SKM-1 (cell line): ENCODE results near the gene CCDC34.
A peak's percentile ranks its signal among the peaks of the same experiment; 100 is the strongest.

Source experiments
- DNase-seq: peaks from one replicate; lab custom pipeline; 2025; ENCODE audit not compliant: unreplicated experiment; lab: John Stamatoyannopoulos, UW

CCDC34 gene

GRCh38 chr11:27362749-27363575 is at the start of gene CCDC34:
TSS of gene CCDC34 (minus strand) at chr11:27363215. CDS start at chr11:27363194, 21 bp downstream.
- peak; percentile 54 for DNase-seq

DNA sequence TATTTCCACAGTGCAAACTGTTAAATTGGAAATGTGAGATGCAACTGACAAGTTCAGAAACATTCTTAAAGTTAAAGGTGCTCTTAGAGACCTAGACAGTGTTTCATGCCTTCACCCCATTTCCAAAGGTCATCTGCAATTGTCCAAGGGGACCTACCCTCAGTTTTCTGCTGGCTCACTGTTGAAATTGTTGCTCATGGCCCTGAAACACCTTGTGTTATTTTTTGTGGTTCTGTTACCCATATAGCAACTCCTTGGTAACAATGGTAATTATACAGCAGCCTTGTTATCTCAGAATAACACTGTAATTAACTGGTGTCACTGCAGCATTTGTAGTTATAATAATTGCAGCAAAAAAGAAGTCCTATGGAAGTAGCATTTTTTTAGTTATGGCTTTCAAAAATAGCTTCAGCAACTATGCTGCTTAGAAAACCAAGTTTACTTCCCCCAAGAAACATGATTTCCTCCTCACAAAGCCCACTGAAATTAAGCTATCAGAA is 49.2 kb upstream of the CCDC34 start:
- DNase-seq: no peak

DNA sequence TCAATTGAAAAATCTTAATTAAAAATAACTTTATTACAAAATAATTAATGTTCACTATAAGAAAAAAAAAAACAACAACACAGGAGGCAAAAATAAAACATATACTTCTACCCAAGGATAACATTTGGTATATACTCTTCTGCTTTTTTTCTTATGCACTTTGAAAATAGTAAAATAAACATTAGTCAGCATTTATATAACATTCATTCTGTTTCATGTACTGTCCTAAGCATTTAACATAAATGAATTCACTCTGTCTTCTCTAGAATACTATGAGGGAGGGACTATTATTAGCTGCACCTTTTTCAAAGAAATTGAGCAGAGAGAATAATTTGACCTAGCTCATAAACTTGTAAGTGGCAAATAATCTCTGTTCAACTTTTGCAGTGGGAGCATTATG is 48.3 kb upstream of the CCDC34 start:
- no peak for DNase-seq

- no peak for DNase-seq
These were observed 47.3 kb upstream of the CCDC34 start for GRCh38 chr11:27410272-27410671.

DNA sequence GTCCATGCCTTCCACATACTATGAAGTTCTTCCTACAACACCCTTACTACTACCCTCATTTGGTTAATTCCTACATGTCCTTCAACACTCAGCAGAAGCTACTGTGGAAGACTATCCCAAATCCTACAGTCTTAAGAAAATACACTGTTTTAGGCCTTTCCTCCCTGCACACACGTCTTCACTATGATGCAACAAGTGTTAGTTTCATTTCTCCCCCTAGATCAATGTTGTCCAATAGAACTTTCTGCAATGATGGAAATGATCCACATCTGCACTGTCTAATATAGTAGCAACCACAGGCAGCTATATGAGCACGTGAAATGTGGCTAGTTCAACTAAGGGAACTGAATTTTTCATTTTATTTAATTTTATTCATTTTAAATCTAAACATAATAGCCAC is 46.7 kb upstream of the CCDC34 start:
- no peak for DNase-seq

GRCh38 chr11:27409049-27409448 is 46.0 kb upstream of the CCDC34 start:
- DNase-seq: no peak

GRCh38 chr11:27408246-27408800 is 45.3 kb upstream of the CCDC34 start:
- DNase-seq: no peak

DNA sequence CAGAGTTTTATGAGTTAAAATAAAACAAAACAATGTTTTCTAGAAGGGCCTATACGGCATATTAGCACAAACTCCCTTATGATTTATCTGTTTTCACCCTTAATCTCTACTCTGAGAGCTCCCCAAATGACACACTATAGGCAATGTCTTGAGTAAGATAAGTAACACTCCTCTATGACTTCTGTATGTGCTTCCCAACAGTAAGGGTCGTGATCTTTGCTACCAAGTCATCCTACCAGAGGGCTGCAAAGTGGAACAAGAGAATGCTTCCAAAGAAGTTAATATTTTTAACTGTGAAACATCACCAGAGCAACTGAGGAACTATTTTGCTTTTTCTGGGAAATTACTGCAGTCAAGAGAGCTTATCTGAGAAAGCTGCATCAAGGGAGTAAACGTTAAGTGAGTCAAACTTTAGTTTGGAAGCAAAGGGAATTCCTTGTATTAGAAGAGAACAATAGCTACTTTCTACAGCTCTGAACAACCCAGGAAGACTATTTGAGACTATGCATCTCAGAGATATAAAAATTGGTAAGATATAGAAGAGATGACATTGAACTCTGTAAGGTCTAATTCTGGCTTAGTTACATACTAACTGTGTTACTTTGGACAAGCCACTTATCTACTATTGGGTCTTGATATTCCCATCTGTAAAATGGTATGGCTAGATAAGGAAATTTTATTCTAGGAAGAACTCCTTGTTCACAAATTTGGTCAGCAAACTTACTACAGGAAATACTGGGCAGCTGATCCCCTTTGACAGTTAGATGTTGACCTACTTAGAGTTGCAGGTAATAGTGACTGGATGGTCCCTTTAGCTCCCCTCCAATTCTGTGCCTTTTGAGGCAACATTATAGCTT is 43.7 kb upstream of the CCDC34 start:
- DNase-seq: no peak

- DNase-seq: no peak
These were observed 42.1 kb upstream of the CCDC34 start for GRCh38 chr11:27405134-27405533.

GRCh38 chr11:27404427-27404826 is 41.4 kb upstream of the CCDC34 start:
- no peak for DNase-seq

- DNase-seq: no peak
These were observed 40.2 kb upstream of the CCDC34 start for GRCh38 chr11:27403195-27403594.

DNA sequence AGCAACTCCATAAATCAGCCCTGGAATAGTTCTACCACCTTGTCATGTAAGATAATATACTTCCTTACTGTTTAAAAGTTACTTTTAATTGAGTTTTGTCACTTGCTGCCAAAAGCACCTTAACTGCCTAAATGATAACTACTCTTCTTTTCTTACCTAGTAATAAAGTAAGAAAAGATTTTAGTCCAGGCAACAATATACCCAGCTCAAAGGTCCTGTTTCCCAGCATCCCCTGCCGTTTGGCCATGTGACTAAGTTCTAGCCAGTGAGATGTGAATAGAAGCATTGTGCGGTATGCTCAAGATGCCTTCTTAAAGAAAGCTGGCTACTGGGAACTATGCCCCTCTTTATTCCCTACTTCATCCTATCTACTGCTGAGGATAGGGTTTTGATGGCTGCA is 39.4 kb upstream of the CCDC34 start:
- no peak for DNase-seq

GRCh38 chr11:27401833-27402316 is 38.9 kb upstream of the CCDC34 start:
- no peak for DNase-seq

GRCh38 chr11:27401280-27401832 is 38.3 kb upstream of the CCDC34 start:
- DNase-seq: no peak

DNA sequence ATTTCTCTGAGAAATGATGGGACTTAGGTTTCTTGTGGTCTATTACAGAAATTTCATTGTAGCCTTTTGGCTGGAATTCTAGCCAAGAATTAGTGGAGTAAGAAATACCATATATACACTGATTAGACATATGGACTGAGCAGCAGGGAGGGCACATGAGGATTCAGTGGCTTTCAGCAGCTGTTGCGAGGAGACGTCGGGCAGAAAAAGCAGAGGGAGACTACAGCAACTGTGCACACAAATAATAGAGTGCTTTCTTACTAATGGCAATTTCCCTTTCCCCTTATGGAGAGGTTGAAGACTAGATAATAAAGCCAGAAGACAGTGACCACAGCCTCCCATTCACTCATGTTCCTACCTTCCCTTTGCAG is 35.4 kb upstream of the CCDC34 start:
- no peak for DNase-seq

- DNase-seq: no peak
These were observed 34.8 kb upstream of the CCDC34 start for GRCh38 chr11:27397624-27398399.

- DNase-seq: no peak
These were observed 33.3 kb upstream of the CCDC34 start for GRCh38 chr11:27396259-27396839.

GRCh38 chr11:27395556-27396258 is 32.7 kb upstream of the CCDC34 start:
- DNase-seq: no peak

- no peak for DNase-seq
These were observed 31.8 kb upstream of the CCDC34 start for GRCh38 chr11:27394781-27395228.
